Rectal smooth muscle tissue (tissue), 1 donor: Measurements from ENCODE around the gene DDX51.

Source experiments
- H3K27ac ChIP-seq: one replicate; pipeline ENCODE4 v1.7.0; 2013; ENCODE audit warnings: low read depth, low read length, inconsistent platforms
- H3K27me3 ChIP-seq: one replicate; pipeline ENCODE4 v1.7.0; 2013; ENCODE audit warnings: low read length; ENCODE audit not compliant: control insufficient read depth, insufficient read depth
- H3K36me3 ChIP-seq: one replicate; pipeline ENCODE4 v1.7.0; 2013; ENCODE audit warnings: low read length; ENCODE audit not compliant: control insufficient read depth, insufficient read depth
- H3K4me1 ChIP-seq: one replicate; pipeline ENCODE4 v1.7.0; 2013; ENCODE audit warnings: low read length; ENCODE audit not compliant: control insufficient read depth, insufficient read depth
- H3K4me3 ChIP-seq: one replicate; pipeline ENCODE4 v1.7.0; 2013; ENCODE audit warnings: low read length
- H3K9ac ChIP-seq: one replicate; pipeline ENCODE4 v1.7.0; 2013; ENCODE audit warnings: low read length

The DDX51 gene

DNA sequence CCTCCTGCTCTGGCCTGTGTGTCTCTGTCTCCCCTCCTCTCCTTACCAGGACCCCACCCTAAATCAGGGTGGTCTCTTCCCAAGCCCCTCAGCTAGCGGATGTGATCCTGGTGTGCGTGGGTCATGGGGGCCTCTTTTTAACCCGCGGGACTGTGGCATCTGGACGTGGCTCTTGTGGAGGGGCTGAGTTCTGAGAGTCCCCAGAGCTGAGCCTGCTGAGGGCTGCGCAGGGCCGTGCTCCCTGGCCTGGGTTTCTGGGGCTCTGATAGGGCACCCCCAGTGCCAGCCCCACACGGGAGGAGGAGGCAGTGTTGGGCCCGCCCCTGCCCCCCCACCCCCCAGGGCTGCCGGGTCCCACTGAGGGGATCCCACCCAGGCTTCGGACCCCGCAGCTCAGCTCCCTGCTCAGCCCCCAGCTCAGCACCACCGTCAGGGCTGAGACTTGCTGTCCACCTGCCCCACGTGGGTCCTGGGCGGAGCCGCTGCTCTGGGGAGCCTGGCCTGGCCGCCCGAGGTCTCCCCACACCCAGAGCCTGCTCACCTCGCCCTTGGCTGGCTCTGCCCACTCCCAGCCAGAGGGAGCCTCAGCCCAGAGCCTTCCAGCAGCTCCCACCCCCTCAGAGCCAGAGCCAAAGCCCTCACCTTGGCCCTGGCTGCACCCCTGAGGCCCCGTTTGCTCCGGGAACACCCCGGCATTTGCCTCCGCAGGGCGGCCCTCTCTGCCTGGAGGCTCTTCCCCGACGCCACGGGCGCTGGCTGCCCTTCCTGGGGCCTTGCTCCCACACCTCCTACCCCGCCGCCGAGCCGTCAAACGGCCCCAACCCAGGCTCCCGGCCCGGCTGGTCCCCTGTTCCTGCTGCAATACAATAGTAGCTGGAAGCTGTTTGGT, 31.6 kb upstream of the DDX51 start:
- no peaks in the 10 kb centered on the region for H3K4me1 ChIP-seq
- H3K27me3 ChIP-seq, result peaks cover 10% of the 10 kb centered on the region
- no peak overlapping the region for H3K27ac ChIP-seq
- H3K36me3 ChIP-seq, result no peaks in the 10 kb centered on the region
- no peak overlapping the region for H3K9ac ChIP-seq
- no peak overlapping the region for H3K4me3 ChIP-seq

DNA sequence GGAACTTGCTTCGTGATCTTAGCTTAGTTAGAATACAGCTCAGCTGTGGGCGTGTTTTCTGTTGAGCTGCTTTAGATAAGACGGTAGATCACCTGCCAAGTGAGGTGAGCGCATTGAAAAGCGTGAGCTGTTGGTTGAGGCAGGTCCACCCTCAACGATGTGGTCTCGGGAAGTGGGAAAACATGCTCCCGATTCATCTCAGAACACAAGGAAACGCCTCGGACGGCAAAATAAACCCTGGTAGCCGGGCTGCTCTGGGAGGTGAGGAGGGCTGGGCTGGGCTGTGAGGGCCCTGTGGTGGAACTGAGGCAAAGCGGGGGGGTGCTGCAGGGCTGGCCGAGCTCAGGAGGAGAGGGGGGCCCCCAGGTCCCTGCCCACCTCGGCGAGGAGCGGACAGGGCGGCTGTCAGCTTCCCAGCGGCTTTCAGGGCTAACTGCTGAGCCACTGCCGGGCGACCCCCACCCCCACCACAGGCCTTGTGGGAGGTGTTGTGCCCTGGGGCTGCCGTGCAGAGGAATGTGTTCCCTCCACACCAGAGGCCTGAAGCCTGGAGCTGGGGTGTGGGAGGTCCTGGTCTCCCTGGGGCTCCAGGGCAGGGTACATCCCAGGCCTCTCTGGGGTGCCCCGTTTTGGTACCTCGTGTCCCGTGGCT, 30.8 kb upstream of the DDX51 start:
- no peak overlapping the region for H3K27ac ChIP-seq
- H3K4me3 ChIP-seq, result no peak overlapping the region
- peaks cover 10% of the 10 kb centered on the region for H3K27me3 ChIP-seq
- no peaks in the 10 kb centered on the region for H3K36me3 ChIP-seq
- H3K9ac ChIP-seq, result no peak overlapping the region
- no peaks in the 10 kb centered on the region for H3K4me1 ChIP-seq

DNA sequence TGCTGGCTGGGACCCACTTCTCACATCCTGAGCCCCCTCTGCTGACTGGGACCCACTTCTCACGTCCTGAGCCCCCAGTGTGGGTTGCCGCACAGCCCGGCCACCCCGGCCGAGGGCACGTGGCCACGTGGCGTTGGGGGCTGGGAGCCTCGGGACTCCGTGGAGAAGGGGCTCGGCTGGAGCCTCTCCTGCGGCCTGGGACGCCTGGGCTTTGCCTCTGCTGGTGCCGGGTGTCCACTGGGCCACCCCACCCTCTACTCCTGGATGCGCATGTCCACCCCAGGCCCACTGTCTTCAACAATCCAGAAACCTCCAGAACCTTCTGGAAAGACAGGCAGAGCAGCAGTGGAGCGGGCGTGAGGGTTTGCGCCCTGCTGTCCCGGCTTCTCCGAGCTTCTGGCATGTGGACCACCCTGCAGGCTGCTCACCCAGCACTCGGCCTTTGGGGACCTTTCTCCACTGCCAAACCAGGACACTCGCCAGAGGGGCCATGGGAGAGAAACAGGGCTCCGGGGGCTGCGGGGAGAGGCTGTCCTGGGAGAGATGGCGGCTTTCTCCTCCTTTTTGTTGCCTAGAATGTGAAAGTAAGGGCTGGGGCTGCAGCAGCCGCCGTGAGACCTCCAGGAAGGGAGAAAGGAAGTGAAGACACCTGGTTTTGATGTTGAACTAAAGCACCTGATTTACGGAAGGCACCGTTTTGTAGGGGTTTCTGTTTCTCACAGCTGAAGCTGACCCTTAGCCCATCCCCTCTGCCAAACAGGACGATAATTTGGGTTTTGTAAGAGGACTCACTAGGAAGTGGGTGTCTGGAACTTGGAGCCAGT, 30.1 kb upstream of the DDX51 start:
- H3K4me3 ChIP-seq, result no peak overlapping the region
- no peaks in the 10 kb centered on the region for H3K4me1 ChIP-seq
- no peak overlapping the region for H3K27ac ChIP-seq
- no peaks in the 10 kb centered on the region for H3K36me3 ChIP-seq
- H3K9ac ChIP-seq, result no peak overlapping the region
- H3K27me3 ChIP-seq, result peaks cover 10% of the 10 kb centered on the region

DNA sequence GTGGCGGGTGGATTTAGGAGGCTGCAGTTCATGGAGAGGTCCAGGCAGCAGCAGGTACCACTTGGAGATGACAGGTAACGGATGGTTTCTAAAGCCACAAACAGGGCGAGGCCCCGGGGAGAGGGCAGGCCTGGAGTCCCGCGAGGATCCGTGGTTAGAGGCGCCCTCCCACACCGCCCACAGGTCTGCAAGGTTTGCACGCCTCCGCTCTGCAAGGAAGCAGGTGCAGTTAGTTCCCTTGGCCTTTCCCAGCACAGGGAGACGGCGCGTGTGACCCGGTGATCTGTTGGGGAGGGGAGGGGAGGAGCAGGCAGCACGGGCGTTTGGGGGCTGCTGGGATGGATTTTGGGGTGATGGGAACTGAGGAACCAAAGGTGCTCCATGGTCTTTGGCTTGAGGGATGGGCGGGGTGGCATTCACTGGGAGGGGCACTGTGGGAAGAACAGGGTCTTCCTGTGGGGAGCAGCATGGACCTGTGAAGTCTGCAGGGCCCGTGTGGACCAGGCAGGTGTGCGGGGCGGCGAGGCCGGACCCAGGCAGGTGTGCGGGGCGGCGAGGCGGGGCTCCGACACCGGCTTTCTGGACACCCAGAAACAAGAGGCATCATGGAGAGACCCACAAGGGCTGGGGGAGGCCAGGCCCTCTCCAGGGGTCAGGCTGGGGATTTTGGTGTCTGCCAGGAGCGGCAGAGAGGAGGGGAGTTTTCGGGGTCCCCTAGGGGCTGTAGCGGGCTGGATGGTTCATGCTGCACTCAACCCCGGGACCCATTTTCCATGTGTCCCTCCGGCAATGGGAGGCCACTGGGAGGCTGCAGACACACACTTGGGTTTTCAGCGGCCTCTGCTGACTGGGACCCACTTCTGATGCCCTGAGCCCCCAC, 29.3 kb upstream of the DDX51 start:
- H3K27me3 ChIP-seq, result peaks cover 3% of the 10 kb centered on the region
- H3K36me3 ChIP-seq, result no peaks in the 10 kb centered on the region
- H3K27ac ChIP-seq, result no peak overlapping the region
- no peak overlapping the region for H3K4me3 ChIP-seq
- H3K9ac ChIP-seq, result no peak overlapping the region
- H3K4me1 ChIP-seq, result no peaks in the 10 kb centered on the region

DNA sequence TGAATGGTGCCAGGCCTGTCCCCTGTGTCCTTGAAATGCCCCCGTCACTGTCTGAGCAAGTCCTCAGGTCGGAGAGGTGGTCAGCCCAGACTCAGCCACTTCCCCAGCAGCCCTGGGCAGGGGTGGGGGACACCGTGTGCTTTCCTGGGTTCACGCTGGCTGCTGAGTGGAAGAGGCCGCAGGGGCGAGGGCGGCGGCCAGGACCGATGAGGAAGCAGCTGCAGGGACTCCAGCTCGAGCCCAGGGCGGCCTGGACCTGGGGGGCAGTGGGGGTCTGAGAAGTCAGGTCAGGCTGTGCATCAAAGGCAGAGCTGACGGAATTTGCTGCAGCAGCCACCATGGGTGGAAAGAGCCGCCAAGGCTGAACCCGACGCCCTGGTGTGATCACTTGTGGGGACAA, 28.5 kb upstream of the DDX51 start:
- H3K27me3 ChIP-seq, result peaks cover 3% of the 10 kb centered on the region
- H3K4me1 ChIP-seq, result no peaks in the 10 kb centered on the region

DNA sequence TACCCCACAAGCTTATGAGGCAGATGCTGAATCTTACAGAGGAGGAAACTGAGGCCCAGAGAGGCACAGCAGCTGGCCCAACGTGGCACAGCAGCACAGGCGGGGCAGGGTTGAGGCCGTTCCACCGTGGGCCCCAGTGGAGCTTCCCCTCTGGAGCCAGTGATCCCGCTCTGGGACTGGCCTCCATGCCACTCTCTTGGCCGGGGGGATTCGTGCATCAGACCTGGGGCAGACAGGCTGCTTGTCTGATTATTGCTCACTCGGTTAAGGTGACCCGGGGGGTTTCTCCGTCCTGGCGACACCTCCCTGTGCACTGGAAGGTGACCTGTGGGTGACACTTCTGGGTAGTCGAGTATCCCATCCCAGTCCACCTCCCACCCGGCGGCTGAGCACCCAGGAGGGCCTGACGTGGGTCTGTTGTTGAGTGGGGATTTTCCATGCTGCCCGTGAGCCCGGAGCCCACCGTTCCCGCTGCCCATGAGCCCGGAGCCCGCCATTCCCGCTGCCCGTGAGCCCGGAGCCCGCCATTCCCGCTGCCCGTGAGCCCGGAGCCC, 27.9 kb upstream of the DDX51 start:
- Histone ChIP-seq H3K4me1 (no peaks in the 10 kb centered on the region), H3K27me3 (peaks cover 3% of the 10 kb centered on the region), H3K9ac (no peak overlapping the region), H3K36me3 (no peaks in the 10 kb centered on the region), H3K27ac (no peak overlapping the region), H3K4me3 (no peak overlapping the region)

More for the DNA sequence above, 28.5 kb upstream of the DDX51 start:
- no peak overlapping the region for H3K4me3 ChIP-seq
- H3K9ac ChIP-seq, result no peak overlapping the region
- no peak overlapping the region for H3K27ac ChIP-seq
- H3K36me3 ChIP-seq, result no peaks in the 10 kb centered on the region

DNA sequence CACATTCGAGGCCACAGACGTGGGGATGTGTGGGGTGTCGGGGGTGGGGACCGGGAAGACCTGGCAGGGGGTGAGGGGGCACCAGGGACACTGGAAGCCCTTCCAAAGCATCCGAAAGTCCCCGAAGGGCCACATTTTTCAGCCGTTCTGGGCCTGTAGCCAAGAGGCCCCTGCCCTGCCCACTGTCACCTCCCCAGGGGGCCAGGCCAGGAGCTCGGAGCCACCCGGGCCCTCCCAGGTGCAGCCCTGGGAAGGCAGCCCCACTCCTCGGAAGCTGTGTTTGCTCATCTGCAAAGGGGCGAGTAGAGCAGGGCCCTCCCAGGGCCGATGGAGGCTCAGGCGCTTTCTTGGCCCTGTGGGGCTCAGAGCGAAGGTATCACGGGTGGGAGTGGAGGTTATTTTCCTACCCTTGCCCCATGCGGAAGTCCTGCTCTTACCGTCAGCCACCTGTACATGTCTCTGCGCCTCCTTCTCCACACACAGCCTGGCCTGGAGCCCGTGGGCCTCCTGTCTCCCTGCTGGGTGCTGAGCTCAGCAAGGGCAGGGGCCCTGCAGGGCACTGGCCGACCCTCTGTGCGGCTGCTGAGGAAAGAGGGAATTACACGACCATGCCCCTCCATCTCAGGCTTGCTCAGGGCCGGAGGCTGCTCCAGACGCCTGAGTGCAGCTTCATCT, 27.3 kb upstream of the DDX51 start:
- Histone ChIP-seq H3K27ac (no peak overlapping the region), H3K4me3 (no peak overlapping the region), H3K36me3 (no peaks in the 10 kb centered on the region), H3K4me1 (no peaks in the 10 kb centered on the region), H3K9ac (no peak overlapping the region), H3K27me3 (peaks cover 3% of the 10 kb centered on the region)

DNA sequence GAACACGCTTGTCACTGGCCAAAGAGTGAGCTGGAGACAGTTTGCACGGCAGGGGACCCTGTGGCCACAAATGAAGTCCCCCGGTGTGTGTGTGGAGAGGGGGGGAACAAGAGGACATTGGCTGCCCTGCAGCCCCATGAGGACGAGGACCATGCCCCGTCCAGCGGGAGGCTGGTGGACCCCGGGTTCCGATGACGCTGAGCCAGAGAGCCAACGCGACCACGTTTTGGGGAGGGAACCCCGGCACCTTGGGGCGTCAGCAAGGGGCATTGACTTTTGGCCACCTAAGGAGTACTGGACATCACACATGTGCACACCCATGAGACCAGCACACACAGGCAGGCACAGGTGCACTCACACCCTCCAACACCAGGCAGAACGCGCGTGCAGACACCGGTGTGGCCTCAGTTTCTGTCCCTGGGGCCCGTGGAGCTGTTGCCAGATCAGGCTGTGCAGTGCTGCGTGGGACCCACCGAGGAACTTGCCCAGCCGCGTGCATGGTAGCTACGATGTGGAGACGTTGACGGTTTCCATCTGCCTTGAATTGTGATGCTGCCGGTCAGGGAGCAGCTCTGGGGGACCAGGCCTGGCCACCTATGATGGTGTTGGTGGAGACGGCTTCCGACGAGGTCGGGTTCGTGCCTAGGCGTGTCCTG, 26.6 kb upstream of the DDX51 start:
- H3K27me3 ChIP-seq, result peaks cover 3% of the 10 kb centered on the region
- no peak overlapping the region for H3K4me3 ChIP-seq
- no peaks in the 10 kb centered on the region for H3K36me3 ChIP-seq
- H3K27ac ChIP-seq, result no peak overlapping the region
- no peak overlapping the region for H3K9ac ChIP-seq
- no peaks in the 10 kb centered on the region for H3K4me1 ChIP-seq

DNA sequence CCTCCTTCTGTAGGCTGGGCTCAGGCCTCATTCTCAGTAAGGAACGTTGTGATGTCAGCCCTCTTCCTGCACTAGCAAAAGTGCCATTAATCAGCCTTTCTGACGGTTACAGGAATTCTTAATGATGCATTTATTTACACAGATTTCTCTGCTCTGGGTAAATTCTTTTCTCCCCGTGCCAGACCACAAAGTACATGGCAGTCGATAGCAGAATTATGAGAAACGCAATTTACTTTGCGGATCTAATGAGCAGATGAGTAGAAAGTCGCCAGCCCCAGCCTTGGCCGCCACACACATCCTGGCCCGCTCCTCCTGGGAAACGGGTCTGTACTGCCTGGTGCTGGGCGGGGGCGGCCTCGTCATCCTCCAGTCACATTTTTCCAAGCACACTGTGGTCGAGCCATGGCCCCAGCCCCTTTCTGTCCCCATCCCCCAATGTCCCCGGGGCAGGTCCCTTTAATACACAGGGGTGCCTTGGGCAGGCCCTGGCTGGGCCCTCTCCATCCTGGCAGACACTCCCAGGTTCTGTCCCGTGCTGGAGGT, 26.0 kb upstream of the DDX51 start:
- Histone ChIP-seq H3K9ac (no peak overlapping the region), H3K36me3 (no peaks in the 10 kb centered on the region), H3K27me3 (peaks cover 3% of the 10 kb centered on the region), H3K4me3 (no peak overlapping the region), H3K27ac (no peak overlapping the region), H3K4me1 (no peaks in the 10 kb centered on the region)

DNA sequence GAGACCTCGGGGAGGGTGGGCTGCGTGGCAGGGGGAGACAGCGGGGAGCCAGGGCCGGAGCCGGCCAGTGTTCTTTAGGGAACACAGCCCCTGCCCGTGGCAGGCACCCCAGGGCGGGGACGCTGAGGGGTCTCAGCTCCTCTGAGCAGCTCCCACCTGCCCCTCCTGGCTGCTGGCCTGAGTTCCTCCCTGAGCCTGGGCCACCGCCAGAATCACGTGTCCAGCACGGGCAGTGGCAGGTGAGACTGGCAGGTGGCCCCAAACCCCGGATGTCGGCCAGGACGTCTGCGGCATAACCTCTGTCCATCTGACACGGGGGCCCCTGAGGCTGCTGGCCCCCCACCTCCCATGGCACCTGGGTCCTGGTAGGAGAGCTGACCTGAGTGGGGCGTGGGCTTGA, 25.3 kb upstream of the DDX51 start:
- Histone ChIP-seq H3K27me3 (peaks cover 3% of the 10 kb centered on the region), H3K4me1 (no peaks in the 10 kb centered on the region), H3K4me3 (no peak overlapping the region), H3K27ac (no peak overlapping the region), H3K9ac (no peak overlapping the region), H3K36me3 (no peaks in the 10 kb centered on the region)
